Peyer's patch (tissue), 4 donors: ENCODE data around the gene KIRREL3.

Experiments
- CTCF ChIP-seq, 6 experiments: fragments of 450-650 bp in 4 of 6; fragments of 200-600 bp in 2 of 6; sonication (generic) in 1 of 6; IDR thresholded peaks; one replicate each; pipeline ENCODE4 v1.5.1; 2017 to 2019; ENCODE audit warnings: antibody characterized with exemption in 6 of 6, mild to moderate bottlenecking in 3 of 6, moderate library complexity in 1 of 6
- POLR2A ChIP-seq, 2 donors: fragments of 450-650 bp; IDR thresholded peaks; one replicate each; pipeline ENCODE4 v1.5.1; 2017; ENCODE audit warnings: antibody characterized with exemption in 2 of 2, mild to moderate bottlenecking in 2 of 2, moderate library complexity in 2 of 2

DNA sequence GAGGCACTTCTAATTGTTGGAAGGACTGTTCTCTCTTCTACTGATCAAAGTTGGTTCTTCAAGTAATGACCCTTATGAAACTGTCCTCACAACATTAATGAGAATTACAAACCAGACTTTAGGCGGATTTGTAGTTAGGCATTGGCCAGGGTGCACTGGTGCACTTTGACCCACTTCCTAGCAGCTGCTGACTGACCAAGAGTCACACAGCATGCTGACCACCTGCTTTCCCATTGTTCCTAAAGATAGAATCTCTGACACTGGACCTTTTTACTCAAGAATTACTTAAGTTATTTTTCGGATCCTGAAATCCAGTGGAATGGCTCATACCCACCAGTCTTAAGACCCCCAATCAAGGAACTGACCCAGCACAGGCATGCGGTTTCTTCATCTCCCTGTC is 381.1 kb downstream of the KIRREL3 start:
- TF ChIP-seq CTCF (IDR thresholded peaks at IDR 0.05) (no peak), POLR2A (IDR thresholded peaks at IDR 0.05) (no peak)
